ENCODE data around the gene POLR1C.
A peak's percentile ranks its signal among the peaks of the same experiment; 100 is the strongest.

DNA sequence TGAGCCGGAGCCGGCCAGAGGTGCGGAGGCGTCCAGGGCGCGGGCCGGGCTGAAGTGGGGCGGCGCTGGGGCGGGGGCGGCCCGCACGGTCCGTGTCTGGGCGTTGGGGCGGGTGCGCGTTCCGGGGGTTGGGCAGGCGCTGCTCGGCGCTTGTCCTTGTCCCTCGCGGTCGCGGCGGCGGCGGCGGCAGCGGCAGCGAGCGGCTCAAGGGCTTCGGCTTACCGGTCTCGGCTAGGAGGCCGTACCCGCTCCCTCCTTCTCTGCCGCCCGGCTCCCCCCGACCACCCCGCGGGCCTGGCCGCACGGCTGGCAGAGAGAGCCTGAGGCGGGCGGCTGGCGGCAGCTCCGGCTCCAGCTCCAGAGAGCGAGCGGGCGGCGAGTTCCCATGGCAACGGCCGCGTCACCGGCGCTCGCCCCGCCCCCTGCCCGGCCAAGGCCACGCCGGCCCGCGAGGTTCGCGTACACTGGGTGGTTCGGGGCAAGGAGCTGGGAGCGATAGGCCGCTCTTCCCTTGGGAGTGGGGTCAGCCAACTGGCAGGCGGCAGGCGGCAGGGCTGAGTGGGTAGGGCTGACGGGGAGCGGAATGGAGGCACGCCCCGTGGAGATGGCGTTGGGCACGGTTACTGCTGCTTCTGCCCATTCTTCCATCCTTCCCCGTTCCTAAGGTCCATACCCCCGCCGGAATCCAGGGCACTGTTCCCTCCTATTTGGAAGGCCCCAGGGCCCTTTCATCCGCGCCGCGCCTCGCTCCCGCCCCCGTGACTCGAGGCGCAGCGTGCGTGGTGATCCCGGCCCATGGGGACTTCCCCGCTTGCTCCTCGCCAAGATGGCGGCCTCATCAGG lies 6.7 kb upstream of the POLR1C start, which contains the start of gene LRRC73:
- TF ChIP-seq, protein P1, sequence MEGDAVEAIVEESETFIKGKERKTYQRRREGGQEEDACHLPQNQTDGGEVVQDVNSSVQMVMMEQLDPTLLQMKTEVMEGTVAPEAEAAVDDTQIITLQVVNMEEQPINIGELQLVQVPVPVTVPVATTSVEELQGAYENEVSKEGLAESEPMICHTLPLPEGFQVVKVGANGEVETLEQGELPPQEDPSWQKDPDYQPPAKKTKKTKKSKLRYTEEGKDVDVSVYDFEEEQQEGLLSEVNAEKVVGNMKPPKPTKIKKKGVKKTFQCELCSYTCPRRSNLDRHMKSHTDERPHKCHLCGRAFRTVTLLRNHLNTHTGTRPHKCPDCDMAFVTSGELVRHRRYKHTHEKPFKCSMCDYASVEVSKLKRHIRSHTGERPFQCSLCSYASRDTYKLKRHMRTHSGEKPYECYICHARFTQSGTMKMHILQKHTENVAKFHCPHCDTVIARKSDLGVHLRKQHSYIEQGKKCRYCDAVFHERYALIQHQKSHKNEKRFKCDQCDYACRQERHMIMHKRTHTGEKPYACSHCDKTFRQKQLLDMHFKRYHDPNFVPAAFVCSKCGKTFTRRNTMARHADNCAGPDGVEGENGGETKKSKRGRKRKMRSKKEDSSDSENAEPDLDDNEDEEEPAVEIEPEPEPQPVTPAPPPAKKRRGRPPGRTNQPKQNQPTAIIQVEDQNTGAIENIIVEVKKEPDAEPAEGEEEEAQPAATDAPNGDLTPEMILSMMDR (IDR thresholded peaks at IDR 0.05; ENCODE audit: insufficient read depth, low read length): no peak
- peak; percentile 34; the same call in 1 of the 2 replicates for TF ChIP-seq POLR2AphosphoS5 (IDR thresholded peaks at IDR 0.05; ENCODE audit: low read depth)
- no peak for TF ChIP-seq GABPA (IDR thresholded peaks at IDR 0.05; ENCODE audit: low read depth)
- TF ChIP-seq, protein P2, sequence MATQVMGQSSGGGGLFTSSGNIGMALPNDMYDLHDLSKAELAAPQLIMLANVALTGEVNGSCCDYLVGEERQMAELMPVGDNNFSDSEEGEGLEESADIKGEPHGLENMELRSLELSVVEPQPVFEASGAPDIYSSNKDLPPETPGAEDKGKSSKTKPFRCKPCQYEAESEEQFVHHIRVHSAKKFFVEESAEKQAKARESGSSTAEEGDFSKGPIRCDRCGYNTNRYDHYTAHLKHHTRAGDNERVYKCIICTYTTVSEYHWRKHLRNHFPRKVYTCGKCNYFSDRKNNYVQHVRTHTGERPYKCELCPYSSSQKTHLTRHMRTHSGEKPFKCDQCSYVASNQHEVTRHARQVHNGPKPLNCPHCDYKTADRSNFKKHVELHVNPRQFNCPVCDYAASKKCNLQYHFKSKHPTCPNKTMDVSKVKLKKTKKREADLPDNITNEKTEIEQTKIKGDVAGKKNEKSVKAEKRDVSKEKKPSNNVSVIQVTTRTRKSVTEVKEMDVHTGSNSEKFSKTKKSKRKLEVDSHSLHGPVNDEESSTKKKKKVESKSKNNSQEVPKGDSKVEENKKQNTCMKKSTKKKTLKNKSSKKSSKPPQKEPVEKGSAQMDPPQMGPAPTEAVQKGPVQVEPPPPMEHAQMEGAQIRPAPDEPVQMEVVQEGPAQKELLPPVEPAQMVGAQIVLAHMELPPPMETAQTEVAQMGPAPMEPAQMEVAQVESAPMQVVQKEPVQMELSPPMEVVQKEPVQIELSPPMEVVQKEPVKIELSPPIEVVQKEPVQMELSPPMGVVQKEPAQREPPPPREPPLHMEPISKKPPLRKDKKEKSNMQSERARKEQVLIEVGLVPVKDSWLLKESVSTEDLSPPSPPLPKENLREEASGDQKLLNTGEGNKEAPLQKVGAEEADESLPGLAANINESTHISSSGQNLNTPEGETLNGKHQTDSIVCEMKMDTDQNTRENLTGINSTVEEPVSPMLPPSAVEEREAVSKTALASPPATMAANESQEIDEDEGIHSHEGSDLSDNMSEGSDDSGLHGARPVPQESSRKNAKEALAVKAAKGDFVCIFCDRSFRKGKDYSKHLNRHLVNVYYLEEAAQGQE (IDR thresholded peaks at IDR 0.05; ENCODE audit: insufficient replicate concordance, low read depth): no peak

All from HL-60 (cell line).